Ramos (cell line): ENCODE results near the gene PAPLN.

Experiments used
- in situ Hi-C: fragments of 300-500 bp; cut with MboI; formaldehyde crosslinking; loops from one replicate; pipeline ENCODE4 v1.14.3; 2022; ENCODE audit warnings: low sequenced_read_pairs; ENCODE audit not compliant: unreplicated experiment

Gene PAPLN

GRCh38 chr14:73231981-73232851 is 5.1 kb upstream of the PAPLN start:
- in situ Hi-C loops, result no loop called here

- in situ Hi-C loops, result no loop called here
Measured at GRCh38 chr14:73232984-73233383, 4.3 kb upstream of the PAPLN start.

GRCh38 chr14:73233564-73233963 is 3.7 kb upstream of the PAPLN start:
- in situ Hi-C loops, result no loop called here

GRCh38 chr14:73234029-73234428 is 3.3 kb upstream of the PAPLN start:
- in situ Hi-C loops, result no loop called here

GRCh38 chr14:73234586-73235394 is 2.5 kb upstream of the PAPLN start:
- in situ Hi-C loops, result no loop called here

- in situ Hi-C loops, result no loop called here
Measured at GRCh38 chr14:73235531-73236155, 1.7 kb upstream of the PAPLN start.

GRCh38 chr14:73236157-73236556 is 1.1 kb upstream of the PAPLN start:
- in situ Hi-C loops, result no loop called here

- in situ Hi-C loops, result no loop called here
Measured at GRCh38 chr14:73236752-73237218, 521 bp upstream of the PAPLN start.

- in situ Hi-C loops, result no loop called here
Measured at GRCh38 chr14:73237786-73238423, 599 bp downstream of the PAPLN start.

GRCh38 chr14:73238424-73238852 is 1.1 kb downstream of the PAPLN start:
- in situ Hi-C loops, result no loop called here

- in situ Hi-C loops, result no loop called here
Measured at GRCh38 chr14:73238941-73239340, 1.6 kb downstream of the PAPLN start.

- in situ Hi-C loops, result no loop called here
Measured at GRCh38 chr14:73239393-73240241, 2.3 kb downstream of the PAPLN start.

GRCh38 chr14:73240816-73241480 is 3.6 kb downstream of the PAPLN start:
- in situ Hi-C loops, result no loop called here

- in situ Hi-C loops, result no loop called here
Measured at GRCh38 chr14:73241481-73242165, 4.3 kb downstream of the PAPLN start.

GRCh38 chr14:73242357-73242901 is 5.1 kb downstream of the PAPLN start:
- in situ Hi-C loops, result no loop called here

GRCh38 chr14:73243341-73243740 is 6.0 kb downstream of the PAPLN start:
- in situ Hi-C loops, result no loop called here

- in situ Hi-C loops, result no loop called here
Measured at GRCh38 chr14:73243748-73244147, 6.4 kb downstream of the PAPLN start.
